Transverse colon (tissue), 4 donors: ENCODE measurements around the gene NDN. TPM values are rescaled to one million over a fixed set of nuclear protein-coding genes. Genes with fewer than 3 reads are reported as not detected.

Experiments used
- DNase-seq: peaks from one replicate; pipeline ENCODE4 v3.0.0-alpha.2; 2019
- H3K27ac ChIP-seq, 4 donors: fragments of 200-600 bp; sonication (generic); 2 replicates each; pipeline ENCODE4 v1.5.1; 2016 to 2018; ENCODE audit warnings: inconsistent platforms in 4 of 4
- H3K27me3 ChIP-seq: fragments of 200-600 bp; sonication (generic); 2 replicates; pipeline ENCODE4 v1.5.1; 2017; ENCODE audit warnings: inconsistent platforms
- H3K36me3 ChIP-seq, 4 donors: fragments of 200-600 bp; sonication (generic); 2 replicates each; pipeline ENCODE4 v1.5.1; 2017 to 2019; ENCODE audit warnings: inconsistent platforms in 4 of 4
- H3K4me1 ChIP-seq, 4 donors: fragments of 200-600 bp; sonication (generic); 2 replicates each; pipeline ENCODE4 v1.5.1; 2017 to 2020; ENCODE audit warnings: inconsistent platforms in 4 of 4
- H3K4me3 ChIP-seq, 4 donors: fragments of 200-600 bp; sonication (generic); 1 replicate in 1 of 4; 2 replicates in 3 of 4; pipeline versions ENCODE4 v1.5.1 to v1.6.1; 2017 to 2019; ENCODE audit warnings: inconsistent platforms in 4 of 4
- H3K9me3 ChIP-seq, 2 donors: fragments of 200-600 bp; sonication (generic); 2 replicates each; pipeline ENCODE4 v1.5.1; 2017 to 2019; ENCODE audit warnings: inconsistent platforms in 2 of 2
- CTCF ChIP-seq, 5 experiments: fragments of 200-600 bp in 3 of 5; fragments of 450-650 bp in 2 of 5; sonication (generic) in 3 of 5; IDR thresholded peaks; 1 replicate in 2 of 5; 2 replicates in 3 of 5; pipeline ENCODE4 v1.5.1; 2016 to 2017; ENCODE audit warnings: antibody characterized with exemption in 5 of 5, inconsistent platforms in 3 of 5, mild to moderate bottlenecking in 2 of 5, moderate library complexity in 1 of 5
- POLR2AphosphoS5 ChIP-seq, 3 donors: sonication (generic); formaldehyde crosslinking; IDR thresholded peaks; one replicate each; pipeline ENCODE4 v1.6.1; 2016; ENCODE audit warnings: antibody characterized with exemption in 3 of 3
- WGBS, 2 donors: methylation state at CpG; one replicate each; pipeline ENCODE4 v1.1.5; 2018; ENCODE audit warnings: low coverage in 1 of 2; 5-methylcytosine and 5-hydroxymethylcytosine counted together
- in situ Hi-C, 4 donors: fragments of 200-750 bp; cut with MboI; loops; one replicate each; pipeline versions ENCODE4 v1.15.0 to v1.15.1; 2017; ENCODE audit warnings: low sequenced_read_pairs in 3 of 4, low pct_ligation_motif_present in 1 of 4, low pct_unique_long_range_greater_than_20kb in 1 of 4
- intact Hi-C: fragments of 100-400 bp; cut with DNase I; formaldehyde crosslinking; loops from one replicate; pipeline ENCODE4 v1.15.1; 2023; ENCODE audit warnings: low total_unique reads
- total RNA-seq, 4 donors: library from RNA; depleted of rRNA; stranded (reverse); fragments of >200 nt; gene quantifications; one replicate each; pipeline ENCODE4 v1.1.0, GENCODE V29; 2016

Gene NDN
- total RNA-seq, 4 donors from 2014 or later = 21.4 to 66.7 (median 31.1) TPM

GRCh38 chr15:23642413-23643044 lies 44.6 kb downstream of the NDN start:
- intact Hi-C loops (loop anchor here (5.0 kb wide), 1 partner anchor 235 kb away; no protein-coding TSS in a partner anchor), in situ Hi-C loops (loop anchor here (10.0 to 25.0 kb wide), 3 partner anchors 212 to 222 kb away; no protein-coding TSS in a partner anchor)
- Histone ChIP-seq H3K4me3 (no peak overlapping the region), H3K27ac (no peak overlapping the region), H3K9me3 (no peaks in the 10 kb centered on the region), H3K36me3 (no peaks in the 10 kb centered on the region), H3K27me3 (peaks cover 7% of the 10 kb centered on the region), H3K4me1 (peaks cover 0 to 5% (median 2%) of the 10 kb centered on the region in 4 donors)
- peak; percentile 61 for DNase-seq
- whole genome bisulfite sequencing, 2 donors = 21% methylated on average over 13 of the region's 13 CpGs; no CpG with 5 or more reads in 1 of the 2 donors
- TF ChIP-seq POLR2AphosphoS5 (IDR thresholded peaks at IDR 0.05) = no peak
- peak; percentile 71 to 87 (median 79) for TF ChIP-seq CTCF (IDR thresholded peaks at IDR 0.05)

Other genes starting within 250 kb of the NDN start
- not detected for gene GOLGA6L2, start 240.1 kb downstream of the NDN start, total RNA-seq
- 1 to 10 TPM in 1 of 4 donors, under 1 TPM in 2, not detected in 1; 0.14 to 3.2 (median 0.80) TPM for gene MKRN3, start 121.6 kb downstream of the NDN start, total RNA-seq
- gene MAGEL2, start 39.4 kb downstream of the NDN start, total RNA-seq = 1 to 10 TPM in 1 of 4 donors, under 1 TPM in 2, not detected in 1; 0.14 to 4.5 (median 0.80) TPM